Neuronal stem cell (in vitro differentiated cells): ENCODE measurements around the gene CLEC12A.
"Not testable (repeated sequence)": the region's sequence is repeated elsewhere in the genome, so short reads cannot be mapped to it uniquely, and the experiment has no call there.

Source experiments
- DNase-seq: peaks from one replicate; pipeline ENCODE4 v3.0.0-alpha.2; 2013; ENCODE audit warnings: low spot score
- H2AFZ ChIP-seq: one replicate; pipeline ENCODE4 v1.6.1; 2013; ENCODE audit warnings: mild to moderate bottlenecking, low read length, inconsistent platforms
- H2AK5ac ChIP-seq: 2 replicates; pipeline ENCODE4 v1.6.1; 2013; ENCODE audit warnings: low read depth, mild to moderate bottlenecking, inconsistent platforms, low read length, moderate library complexity, mixed read lengths
- H2BK120ac ChIP-seq: 2 replicates; pipeline ENCODE4 v1.6.1; 2013; ENCODE audit warnings: low read depth, mild to moderate bottlenecking, inconsistent platforms, low read length, moderate library complexity, mixed read lengths
- H2BK12ac ChIP-seq: one replicate; pipeline ENCODE4 v1.6.1; 2013; ENCODE audit warnings: low read length, inconsistent platforms
- H2BK15ac ChIP-seq: 2 replicates; pipeline ENCODE4 v1.6.1; 2013; ENCODE audit warnings: mild to moderate bottlenecking, low read length, inconsistent platforms, mixed read lengths
- H2BK5ac ChIP-seq: one replicate; pipeline ENCODE4 v1.6.1; 2013; ENCODE audit warnings: inconsistent platforms, mild to moderate bottlenecking, low read length, moderate library complexity
- H3K14ac ChIP-seq: one replicate; pipeline ENCODE4 v1.6.1; 2013; ENCODE audit warnings: low read length, inconsistent platforms
- H3K18ac ChIP-seq: 2 replicates; pipeline ENCODE4 v1.6.1; 2013; ENCODE audit warnings: low read length, inconsistent platforms
- H3K23ac ChIP-seq: 2 replicates; pipeline ENCODE4 v1.6.1; 2013; ENCODE audit warnings: low read depth, mild to moderate bottlenecking, mixed read lengths, low read length, inconsistent platforms; ENCODE audit not compliant: poor library complexity
- H3K27ac ChIP-seq: replicated peaks from 3 replicates; pipeline ENCODE4 v1.5.1; 2013; ENCODE audit warnings: low read length, inconsistent platforms
- H3K27me3 ChIP-seq, 3 experiments: 2 replicates each; pipeline ENCODE4 v1.6.1; 2013; ENCODE audit warnings: low read length in 3 of 3, mild to moderate bottlenecking in 2 of 3, inconsistent platforms in 1 of 3, low read depth in 1 of 3, mixed read lengths in 1 of 3, moderate library complexity in 1 of 3; ENCODE audit not compliant: control insufficient read depth in 3 of 3, insufficient read depth in 3 of 3
- H3K36me3 ChIP-seq, 2 donors: replicated peaks in 1 of 2; 2 replicates each; pipeline ENCODE4 v1.6.1; 2013; ENCODE audit warnings: low read length in 2 of 2; ENCODE audit not compliant: control insufficient read depth in 2 of 2, insufficient read depth in 2 of 2
- H3K4ac ChIP-seq: 2 replicates; pipeline ENCODE4 v1.6.1; 2013; ENCODE audit warnings: inconsistent platforms, mild to moderate bottlenecking, low read length, moderate library complexity
- H3K4me1 ChIP-seq, 2 donors: 1 replicate in 1 of 2; 2 replicates in 1 of 2; pipeline ENCODE4 v1.6.1; 2013; ENCODE audit warnings: low read length in 2 of 2, low read depth in 1 of 2; ENCODE audit not compliant: control insufficient read depth in 2 of 2, insufficient read depth in 1 of 2
- H3K4me2 ChIP-seq: one replicate; pipeline ENCODE4 v1.6.1; 2013; ENCODE audit warnings: mild to moderate bottlenecking, low read length, inconsistent platforms; ENCODE audit not compliant: insufficient read depth, poor library complexity, severe bottlenecking
- H3K4me3 ChIP-seq, 2 donors: 2 replicates each; pipeline ENCODE4 v1.5.1; 2013; ENCODE audit warnings: low read length in 2 of 2, mild to moderate bottlenecking in 2 of 2, inconsistent platforms in 1 of 2, moderate library complexity in 1 of 2
- H3K79me1 ChIP-seq: one replicate; pipeline ENCODE4 v1.6.1; 2013; ENCODE audit warnings: low read depth, mild to moderate bottlenecking, inconsistent platforms, low read length, moderate library complexity
- H3K9ac ChIP-seq: one replicate; pipeline ENCODE4 v1.6.1; 2013; ENCODE audit warnings: mild to moderate bottlenecking, low read depth, low read length, inconsistent platforms; ENCODE audit not compliant: poor library complexity
- H3K9me3 ChIP-seq, 2 donors: replicated peaks in 1 of 2; 2 replicates each; pipeline versions ENCODE3 to v1.6.1; 2013; ENCODE audit warnings: low read length in 2 of 2, mild to moderate bottlenecking in 2 of 2, inconsistent platforms in 1 of 2, low read depth in 1 of 2, mixed read lengths in 1 of 2, moderate library complexity in 1 of 2; ENCODE audit not compliant: control insufficient read depth in 2 of 2, insufficient read depth in 1 of 2
- H4K8ac ChIP-seq: one replicate; pipeline ENCODE4 v1.6.1; 2013; ENCODE audit warnings: low read depth, mild to moderate bottlenecking, inconsistent platforms, low read length, moderate library complexity
- H4K91ac ChIP-seq: one replicate; pipeline ENCODE4 v1.6.1; 2013; ENCODE audit warnings: low read length, low read depth, mild to moderate bottlenecking, inconsistent platforms; ENCODE audit not compliant: poor library complexity
- WGBS, 2 donors: extraction: QIAGEN DNeasy Blood & Tissue Kit; methylation state at CpG; one replicate each; pipeline ENCODE4 v1.1.7; 2013; ENCODE audit warnings: missing lambda C conversion rate in 2 of 2, mixed read lengths in 1 of 2; ENCODE audit not compliant: insufficient read length in 2 of 2, insufficient replicate concordance in 1 of 2; ENCODE audit errors: extremely low coverage in 2 of 2; 5-methylcytosine and 5-hydroxymethylcytosine counted together

The CLEC12A gene

DNA sequence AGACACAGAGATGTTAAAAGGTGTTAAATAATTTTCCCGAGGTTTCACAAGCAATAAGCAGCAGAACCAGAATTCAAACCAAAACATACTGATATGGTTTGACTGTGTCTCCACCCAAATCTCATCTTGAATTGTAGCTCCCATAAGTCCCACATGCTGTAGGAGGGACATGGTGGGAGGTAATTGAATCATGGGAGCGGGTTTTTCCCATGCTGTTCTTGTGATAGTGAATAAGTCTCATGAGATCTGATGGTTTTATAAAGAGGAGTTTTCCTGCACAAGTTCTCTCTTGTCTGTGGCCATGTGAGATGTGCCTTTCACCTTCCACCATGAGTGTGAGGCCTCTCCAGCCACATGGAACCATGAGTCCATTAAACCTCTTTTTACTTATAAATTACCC, 3.5 kb downstream of the CLEC12A start:
- H3K18ac ChIP-seq, H2BK5ac ChIP-seq, H3K9ac ChIP-seq, H2BK12ac ChIP-seq, H3K9me3 ChIP-seq, H3K23ac ChIP-seq, H3K27ac ChIP-seq, H3K27me3 ChIP-seq, H3K36me3 ChIP-seq, H2BK120ac ChIP-seq, H4K91ac ChIP-seq, H2AK5ac ChIP-seq, DNase-seq, H3K4ac ChIP-seq, H2AFZ ChIP-seq, H3K4me2 ChIP-seq, H2BK15ac ChIP-seq, H4K8ac ChIP-seq, H3K4me1 ChIP-seq, H3K4me3 ChIP-seq, H3K14ac ChIP-seq, H3K79me1 ChIP-seq: not testable (repeated sequence)
- WGBS, 2 donors = no CpG with 5 or more reads among the region's 2 CpGs

DNA sequence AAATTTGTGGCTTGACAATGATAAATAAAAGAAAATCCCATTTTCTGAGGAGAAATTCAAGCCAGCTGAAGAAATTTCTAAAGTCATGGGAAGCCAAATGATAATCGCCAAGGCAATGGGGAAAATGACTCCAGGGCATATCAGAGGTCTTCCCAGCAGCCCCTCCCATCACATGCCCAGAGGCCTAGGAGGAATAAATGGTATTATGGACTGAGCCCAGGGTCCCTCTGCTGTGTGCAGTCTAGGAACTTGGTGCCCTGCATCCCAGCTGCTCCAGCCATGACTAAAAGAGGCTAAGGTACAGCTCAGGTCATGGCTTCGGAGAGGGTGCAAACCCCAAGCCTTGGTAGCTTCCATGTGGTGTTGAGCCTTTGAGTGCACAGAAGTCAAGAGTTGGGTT, 4.4 kb downstream of the CLEC12A start:
- H3K36me3 ChIP-seq = no peaks in the 10 kb centered on the region

DNA sequence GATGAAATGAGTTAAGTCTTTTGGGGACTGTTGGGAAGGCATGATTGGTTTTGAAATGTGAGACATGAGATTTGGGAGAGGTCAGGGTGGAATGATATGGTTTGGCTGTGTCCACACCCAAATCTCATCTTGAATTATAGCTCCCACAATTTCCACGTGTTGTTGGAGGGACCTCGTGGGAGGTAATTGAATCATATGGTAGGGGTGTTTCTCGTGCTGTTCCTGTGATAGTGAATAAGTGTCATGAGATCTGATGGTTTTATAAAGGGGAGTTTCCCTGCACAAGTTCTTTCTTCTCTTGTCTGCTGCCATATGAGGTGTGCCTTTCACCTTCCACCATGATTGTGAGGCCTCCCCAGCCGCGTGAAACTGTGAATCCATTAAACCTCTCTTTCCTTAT, 5.4 kb downstream of the CLEC12A start:
- not testable (repeated sequence) for H2AK5ac ChIP-seq, H3K4me2 ChIP-seq, H3K4me1 ChIP-seq, H3K18ac ChIP-seq, DNase-seq, H3K79me1 ChIP-seq, H2BK15ac ChIP-seq, H3K23ac ChIP-seq, H2BK120ac ChIP-seq, H3K9me3 ChIP-seq, H3K9ac ChIP-seq, H4K91ac ChIP-seq, H3K4ac ChIP-seq, H3K14ac ChIP-seq, H2AFZ ChIP-seq, H2BK12ac ChIP-seq, H3K27ac ChIP-seq, H4K8ac ChIP-seq, H3K27me3 ChIP-seq, H3K36me3 ChIP-seq, H2BK5ac ChIP-seq, H3K4me3 ChIP-seq
- no CpG with 5 or more reads among the region's 5 CpGs for WGBS, 2 donors

More for the DNA sequence above, 4.4 kb downstream of the CLEC12A start:
- H3K9ac ChIP-seq = no peak overlapping the region
- H3K4me2 ChIP-seq = no peak overlapping the region
- DNase-seq = no peak
- H2AFZ ChIP-seq = no peak overlapping the region
- no CpG with 5 or more reads among the region's 2 CpGs for WGBS, 2 donors
- H3K4me1 ChIP-seq = no peaks in the 10 kb centered on the region
- peaks cover 0 to 6% of the 10 kb centered on the region in 2 donors for H3K9me3 ChIP-seq
- H3K23ac ChIP-seq = no peak overlapping the region
- no peak overlapping the region for H2BK5ac ChIP-seq
- no peaks in the 10 kb centered on the region for H3K27me3 ChIP-seq
- H3K4ac ChIP-seq = no peak overlapping the region
- no peak overlapping the region for H4K91ac ChIP-seq
- H3K79me1 ChIP-seq = no peaks in the 10 kb centered on the region
- H4K8ac ChIP-seq = no peak overlapping the region
- H2BK12ac ChIP-seq = no peak overlapping the region
- H3K14ac ChIP-seq = no peak overlapping the region
- no peak overlapping the region for H3K18ac ChIP-seq
- no peak overlapping the region for H2AK5ac ChIP-seq
- H3K4me3 ChIP-seq = no peak overlapping the region
- no peak overlapping the region for H2BK15ac ChIP-seq
- H2BK120ac ChIP-seq = no peak overlapping the region
- H3K27ac ChIP-seq = no peak overlapping the region

DNA sequence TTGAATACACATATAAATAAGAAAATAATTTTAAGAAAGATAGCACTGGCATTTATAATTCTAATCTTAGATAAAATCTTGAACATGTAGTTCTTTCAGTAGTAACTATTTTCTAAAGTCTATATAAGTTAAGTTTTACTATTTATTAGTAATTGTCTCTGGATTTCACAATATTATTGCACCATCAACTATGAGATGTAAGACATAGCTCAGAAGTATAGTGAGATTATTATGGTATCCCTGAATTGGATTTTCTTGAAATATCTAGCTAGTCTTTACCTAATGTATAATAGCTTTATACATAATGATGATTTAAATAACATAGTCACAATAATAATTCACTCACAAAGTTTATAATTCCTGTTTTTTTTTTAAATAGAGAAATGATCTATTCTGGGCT, 6.7 kb downstream of the CLEC12A start:
- H2BK120ac ChIP-seq = no peak overlapping the region
- H2AK5ac ChIP-seq = no peak overlapping the region
- H3K27me3 ChIP-seq = no peaks in the 10 kb centered on the region
- H3K23ac ChIP-seq = no peak overlapping the region
- no peak overlapping the region for H3K14ac ChIP-seq
- no peak overlapping the region for H3K4me2 ChIP-seq
- H2BK5ac ChIP-seq = no peak overlapping the region
- H2BK12ac ChIP-seq = no peak overlapping the region
- no peak overlapping the region for H3K4me3 ChIP-seq
- peaks cover 0 to 6% of the 10 kb centered on the region in 2 donors for H3K9me3 ChIP-seq
- H3K27ac ChIP-seq = no peak overlapping the region
- H4K91ac ChIP-seq = no peak overlapping the region
- H3K9ac ChIP-seq = no peak overlapping the region
- no peak for DNase-seq
- H3K18ac ChIP-seq = no peak overlapping the region
- H3K36me3 ChIP-seq = no peaks in the 10 kb centered on the region
- H3K4me1 ChIP-seq = no peaks in the 10 kb centered on the region
- H3K79me1 ChIP-seq = no peaks in the 10 kb centered on the region
- no peak overlapping the region for H2BK15ac ChIP-seq
- H4K8ac ChIP-seq = no peak overlapping the region
- H3K4ac ChIP-seq = no peak overlapping the region
- no peak overlapping the region for H2AFZ ChIP-seq
